SIG-M5 treated with dmso at 0.1 percent for 504 hours (cell line): Measurements from ENCODE around the gene BEX4.

Experiments
- DNase-seq: peaks from one replicate; lab custom pipeline; 2025; ENCODE audit not compliant: unreplicated experiment; lab: John Stamatoyannopoulos, UW

The BEX4 gene

GRCh38 chrX:103236296-103236695 is 21.4 kb downstream of the BEX4 start:
- no peak for DNase-seq

GRCh38 chrX:103240155-103240554 is 25.2 kb downstream of the BEX4 start:
- DNase-seq, result no peak

GRCh38 chrX:103248553-103248952 is 33.6 kb downstream of the BEX4 start:
- peak; percentile 4 for DNase-seq

DNA sequence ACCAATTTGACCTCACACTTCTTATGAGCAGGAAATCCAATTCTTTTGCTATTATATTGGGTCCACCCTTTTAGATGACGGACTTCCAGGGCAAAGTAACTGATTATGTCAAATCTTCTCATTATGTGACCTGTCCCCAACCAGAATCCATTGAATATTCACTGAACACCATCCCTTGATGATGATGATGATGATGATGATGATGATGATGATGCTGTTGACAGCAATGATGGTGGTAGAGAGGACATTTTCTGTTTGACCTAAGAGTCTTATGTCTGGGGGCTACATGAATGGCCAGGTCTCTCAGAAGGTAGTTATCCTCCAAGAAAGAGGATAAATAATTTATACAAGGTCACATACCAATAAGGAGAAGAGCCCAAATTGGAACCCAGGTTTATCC is 34.9 kb downstream of the BEX4 start:
- no peak for DNase-seq

DNA sequence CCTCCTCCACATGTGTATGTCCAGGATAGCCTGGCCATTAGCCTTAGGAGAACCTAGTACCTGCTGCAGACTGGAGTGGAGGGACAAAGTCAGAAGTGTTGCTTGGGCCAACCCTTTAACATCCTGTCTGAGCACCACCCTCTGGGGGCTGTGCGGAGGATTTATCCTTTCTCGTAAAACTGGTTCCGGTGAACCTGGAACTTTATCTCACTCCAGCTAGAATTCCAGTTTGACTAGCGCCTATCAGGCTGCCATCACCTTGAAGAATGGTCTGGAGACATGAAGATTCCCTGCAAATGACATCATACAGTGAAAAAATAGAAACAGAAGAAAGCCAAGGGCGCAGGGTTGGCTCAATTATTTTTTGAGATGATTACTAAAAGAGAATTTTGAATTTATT is 36.1 kb downstream of the BEX4 start:
- DNase-seq, result no peak

- DNase-seq, result no peak
These were observed 38.7 kb downstream of the BEX4 start for GRCh38 chrX:103253608-103254007.

DNA sequence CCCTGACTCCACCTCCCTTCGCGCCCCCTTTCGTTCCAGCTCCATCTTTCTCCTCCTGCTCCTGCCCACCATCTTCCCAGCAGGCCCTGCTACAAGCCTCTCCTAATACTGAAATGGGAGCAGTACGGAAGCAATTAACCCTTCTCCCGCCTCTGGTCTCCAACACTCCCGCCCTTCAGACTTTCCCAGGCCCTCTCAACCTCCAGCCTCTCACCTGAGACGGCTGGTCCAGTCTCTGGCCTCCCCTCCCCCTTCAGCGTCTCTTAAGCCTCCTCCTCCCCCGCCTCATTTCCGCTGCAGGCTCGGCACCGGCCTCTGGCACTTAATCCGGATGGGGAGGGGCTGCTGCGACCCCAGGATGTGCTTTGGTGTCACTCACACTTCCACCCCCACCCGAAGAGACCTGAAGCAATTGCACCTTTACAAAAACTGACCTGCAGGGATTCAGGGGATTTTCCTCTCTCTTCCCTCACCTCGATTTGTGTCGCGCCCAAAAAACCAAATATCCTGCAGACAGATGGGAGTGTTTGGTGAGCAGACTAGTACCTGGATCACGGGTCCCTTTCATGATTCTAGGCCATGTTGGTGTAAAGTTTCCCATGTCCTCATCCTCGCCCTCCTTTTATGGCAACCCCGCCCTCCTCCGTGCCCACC is 39.4 kb downstream of the BEX4 start:
- peak; percentile 16 for DNase-seq

DNA sequence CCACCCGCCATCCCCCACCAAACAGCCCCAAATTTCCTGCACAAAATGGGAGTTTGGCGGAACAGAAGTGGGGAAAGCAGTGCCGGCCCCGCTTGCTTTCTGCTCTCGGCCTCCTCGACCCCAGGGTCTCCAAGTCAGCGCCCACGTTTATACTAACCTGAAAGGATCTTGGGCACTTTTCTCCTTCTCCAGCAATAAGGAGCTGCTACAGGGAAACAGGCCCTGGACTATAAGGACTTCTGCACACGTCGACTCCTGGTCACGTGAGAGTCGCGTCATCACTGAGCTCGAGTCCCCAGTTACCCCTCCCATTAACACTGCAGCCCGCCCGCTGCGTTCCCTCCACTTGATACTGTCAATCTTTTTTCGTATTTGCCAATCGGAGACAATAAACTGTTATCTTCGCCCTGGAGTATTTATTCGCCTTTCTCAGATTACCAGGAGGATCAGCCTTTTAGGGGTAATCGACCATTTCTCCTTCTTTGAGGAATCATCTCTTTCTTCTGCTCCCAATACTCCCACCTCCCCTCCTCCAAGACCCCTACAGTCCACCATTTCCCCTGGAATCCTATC is 40.1 kb downstream of the BEX4 start, which contains the start of gene TCEAL8:
TSS of gene TCEAL8 (minus strand) at position 235 of the 573 bp plus-strand sequence. CDS start 1,176 bp downstream, outside the sequence.
- DNase-seq, result peak; percentile 48

- no peak for DNase-seq
These were observed 41.7 kb downstream of the BEX4 start for GRCh38 chrX:103256651-103257050.

DNA sequence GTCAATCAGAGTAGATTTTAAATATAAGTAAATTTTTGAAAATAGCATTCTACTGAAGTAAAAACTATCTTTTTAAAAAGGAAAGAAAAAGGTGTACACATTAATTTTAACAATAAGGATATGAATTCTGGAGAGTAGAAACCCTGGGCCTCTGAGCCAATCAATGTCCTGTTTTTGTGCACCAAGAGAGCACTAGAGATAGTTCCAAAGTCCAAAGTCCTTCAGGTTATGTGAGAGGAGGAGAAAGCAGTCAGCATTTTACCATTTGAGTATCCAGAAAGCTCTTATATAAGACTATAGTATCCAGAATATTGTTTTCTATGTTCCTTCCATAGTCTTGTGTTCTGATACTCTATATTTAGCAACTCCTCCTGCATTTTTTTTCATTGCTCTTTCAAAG is 43.4 kb downstream of the BEX4 start:
- DNase-seq, result no peak
